Fibroblast of skin of abdomen (primary cell): ENCODE results near the gene STK10.
"Not testable (repeated sequence)": the region's sequence is repeated elsewhere in the genome, so short reads cannot be mapped to it uniquely, and the experiment has no call there.

Experiments used
- DNase-seq: peaks from one replicate; pipeline ENCODE4 v3.0.0-alpha.2; 2013

STK10 gene

DNA sequence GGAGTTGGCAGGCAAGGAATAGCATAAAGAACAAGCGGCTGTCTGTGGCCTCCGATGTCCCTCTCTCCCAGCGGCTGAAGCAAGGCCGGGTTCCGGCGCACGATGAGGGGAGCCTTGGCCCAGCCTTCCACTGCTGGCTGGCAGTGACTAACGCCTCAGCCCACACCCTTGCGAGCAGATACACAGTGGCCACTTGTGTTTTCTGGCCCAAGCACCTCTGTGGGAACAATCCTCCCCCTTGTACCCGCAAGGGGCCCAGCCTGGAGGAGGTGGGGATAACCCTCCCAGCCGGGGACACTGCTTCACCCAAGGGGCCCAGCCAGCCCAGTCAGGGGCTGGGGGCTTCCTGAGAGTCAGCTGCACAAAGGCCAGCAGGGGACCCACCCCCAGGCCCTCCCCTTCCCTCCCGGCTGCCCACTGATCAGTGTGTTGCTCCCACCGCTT, 23.2 kb downstream of the STK10 start:
- no peak for DNase-seq

DNA sequence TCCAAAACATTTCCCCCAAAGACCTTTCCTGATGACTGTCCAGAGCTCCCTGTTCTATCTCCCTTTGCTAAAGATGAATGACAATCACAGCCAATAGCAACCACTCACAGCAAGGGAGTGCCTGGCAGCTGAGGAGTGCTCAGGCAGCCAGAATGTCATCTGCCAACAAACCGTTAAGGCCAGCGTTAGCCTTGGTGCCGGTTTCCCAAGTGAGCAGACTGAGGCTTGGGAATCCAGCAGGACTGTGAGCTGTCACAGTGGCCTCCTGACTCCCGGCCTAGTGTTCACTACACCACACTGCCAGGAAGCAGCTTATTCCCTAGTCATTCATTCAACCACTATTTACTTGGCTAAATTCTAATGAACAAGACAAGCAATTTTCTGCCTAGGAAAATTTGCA, 24.7 kb downstream of the STK10 start:
- DNase-seq = no peak

DNA sequence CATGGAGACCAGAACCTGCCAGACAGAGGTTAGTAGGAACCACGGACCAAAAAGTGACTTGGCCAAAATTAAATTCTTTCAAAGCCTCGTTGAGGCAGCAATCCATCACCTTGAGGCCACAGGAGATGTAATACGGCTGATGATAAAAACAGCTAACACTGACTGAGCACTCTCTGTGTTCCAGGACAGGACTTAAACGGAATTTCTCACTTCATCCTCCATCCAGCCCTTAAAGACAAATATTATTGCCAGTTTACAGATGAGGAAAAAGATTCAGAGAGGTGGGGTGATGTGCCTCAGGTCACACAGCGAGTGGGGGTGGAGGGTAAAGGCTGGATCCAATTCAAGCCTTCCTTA, 25.1 kb downstream of the STK10 start:
- no peak for DNase-seq

DNA sequence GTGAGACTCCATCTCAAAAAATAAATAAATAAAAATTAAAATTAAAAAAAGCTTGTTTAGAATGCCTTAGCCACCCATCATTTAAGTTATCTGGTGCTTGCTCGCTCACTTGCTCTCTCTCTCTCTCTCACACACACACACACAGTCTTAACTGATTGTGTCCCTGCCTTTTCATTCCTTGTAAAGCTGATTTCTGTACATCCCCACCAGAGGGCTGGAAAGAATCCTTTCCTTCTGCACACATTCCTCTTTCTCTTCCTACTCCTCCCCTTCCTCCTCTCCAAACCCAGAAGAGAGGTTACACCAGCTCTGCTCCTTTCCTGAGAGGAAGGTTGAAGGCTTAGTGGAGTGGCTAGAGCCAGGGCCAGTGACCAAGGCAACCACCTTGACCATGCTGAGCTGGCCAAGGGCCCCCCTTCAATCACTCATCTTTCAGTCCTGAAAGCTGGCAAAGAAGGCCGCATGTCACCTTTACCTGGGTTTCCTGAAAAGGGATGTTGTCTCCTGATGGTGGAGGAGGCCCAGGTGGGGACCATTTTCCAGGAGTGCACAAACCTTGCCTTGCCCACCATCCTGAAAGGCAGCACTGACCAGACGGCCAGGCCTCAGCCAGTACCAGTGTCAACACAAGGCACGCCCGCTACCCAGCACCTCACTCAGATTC, 25.6 kb downstream of the STK10 start:
- DNase-seq = peak; percentile 39

DNA sequence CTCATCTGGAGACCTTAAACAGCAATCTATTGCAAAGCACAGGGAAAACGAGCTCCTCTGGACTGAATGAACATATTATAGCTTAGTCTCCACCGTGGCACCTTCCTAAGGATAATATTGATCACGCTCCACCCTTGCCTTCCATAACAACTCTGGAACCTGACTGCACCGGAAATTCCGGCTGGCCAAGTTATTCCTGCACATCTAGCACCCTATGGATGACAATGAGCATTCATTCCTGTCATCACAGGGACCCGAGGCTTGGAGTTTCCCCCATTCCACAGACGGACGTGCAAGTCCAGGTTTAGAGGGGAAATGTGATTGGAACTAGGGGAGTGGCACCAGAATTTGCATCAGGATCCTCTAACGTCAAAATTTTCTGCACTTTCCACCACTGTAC, 27.5 kb downstream of the STK10 start:
- DNase-seq = no peak

DNA sequence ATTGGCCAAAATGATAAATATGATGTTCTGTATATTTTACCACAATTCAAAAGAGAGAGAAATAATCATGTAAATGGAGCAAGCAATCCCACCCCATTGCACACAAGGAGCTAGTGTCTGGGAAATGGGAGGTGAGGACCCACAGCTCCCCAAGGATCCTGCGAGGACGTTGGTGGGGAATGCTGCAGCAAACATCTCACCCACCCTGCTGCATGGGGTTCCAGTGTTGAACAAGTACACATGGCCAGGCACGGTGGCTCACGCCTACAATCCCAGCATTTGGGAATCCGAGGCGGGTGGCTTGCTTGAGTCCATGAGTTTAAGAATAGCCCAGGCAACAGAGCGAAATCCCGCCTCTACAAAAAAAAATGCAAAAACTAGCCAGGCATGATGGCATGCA, 29.0 kb downstream of the STK10 start:
- DNase-seq = no peak

DNA sequence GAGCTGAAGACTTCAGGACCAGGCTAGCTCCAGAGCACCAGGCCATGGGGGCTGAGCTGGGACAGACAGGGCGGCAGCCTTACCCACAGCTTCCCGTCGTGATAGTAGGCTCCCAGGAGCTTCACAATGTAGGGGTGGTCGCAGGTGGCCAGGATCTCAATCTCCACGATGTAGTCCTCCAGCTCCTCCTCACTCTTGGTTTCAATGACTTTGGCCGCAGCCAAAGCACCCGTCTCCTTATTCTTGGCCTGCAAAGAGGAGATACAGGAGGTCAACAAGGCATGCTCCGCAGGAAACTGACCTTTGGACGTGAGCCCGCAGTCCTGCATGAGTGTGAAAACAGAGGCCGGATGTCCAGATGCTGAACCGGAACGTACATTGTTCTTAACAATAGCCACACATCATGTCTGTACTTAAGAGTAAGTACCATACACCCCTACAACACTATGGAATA, 31.5 kb downstream of the STK10 start:
- no peak for DNase-seq

DNA sequence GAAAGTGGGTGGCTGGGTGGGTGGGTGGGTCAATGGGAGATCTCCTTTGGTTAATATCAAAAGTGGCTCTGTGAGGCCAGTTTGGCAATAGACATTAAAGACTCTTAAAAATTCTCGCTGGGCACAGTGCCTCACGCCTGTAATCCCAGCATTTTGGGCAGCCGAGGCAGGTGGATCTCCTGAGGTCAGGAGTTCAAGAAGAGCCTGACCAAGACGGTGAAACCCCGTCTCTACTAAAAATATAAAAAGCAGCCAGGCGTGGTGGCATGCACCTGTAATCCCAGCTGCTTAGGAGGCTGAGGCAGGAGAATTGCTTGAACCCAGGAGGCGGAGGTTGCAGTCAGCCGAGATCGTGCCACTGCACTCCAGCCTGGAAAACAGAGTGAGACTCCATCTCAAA, 32.9 kb downstream of the STK10 start:
- DNase-seq = not testable (repeated sequence)

DNA sequence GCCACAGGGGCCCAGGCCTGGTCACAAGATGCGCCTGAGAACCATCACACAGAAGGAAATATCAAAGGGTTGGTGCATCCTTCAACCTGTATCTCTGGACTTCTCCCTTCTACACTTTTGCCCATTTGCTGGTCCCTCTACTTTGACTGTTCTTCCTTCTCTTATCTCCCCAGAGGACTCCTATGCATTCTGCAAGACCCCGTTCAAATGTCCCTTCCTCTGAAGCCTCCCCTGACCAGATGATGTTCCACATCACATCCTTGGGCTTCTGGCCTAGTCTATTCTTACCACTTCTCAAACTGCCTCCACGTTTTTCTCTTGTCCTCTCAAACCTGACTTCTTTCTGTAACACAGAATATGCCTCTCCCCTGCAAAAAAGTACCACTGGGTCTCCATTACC, 34.3 kb downstream of the STK10 start:
- no peak for DNase-seq

DNA sequence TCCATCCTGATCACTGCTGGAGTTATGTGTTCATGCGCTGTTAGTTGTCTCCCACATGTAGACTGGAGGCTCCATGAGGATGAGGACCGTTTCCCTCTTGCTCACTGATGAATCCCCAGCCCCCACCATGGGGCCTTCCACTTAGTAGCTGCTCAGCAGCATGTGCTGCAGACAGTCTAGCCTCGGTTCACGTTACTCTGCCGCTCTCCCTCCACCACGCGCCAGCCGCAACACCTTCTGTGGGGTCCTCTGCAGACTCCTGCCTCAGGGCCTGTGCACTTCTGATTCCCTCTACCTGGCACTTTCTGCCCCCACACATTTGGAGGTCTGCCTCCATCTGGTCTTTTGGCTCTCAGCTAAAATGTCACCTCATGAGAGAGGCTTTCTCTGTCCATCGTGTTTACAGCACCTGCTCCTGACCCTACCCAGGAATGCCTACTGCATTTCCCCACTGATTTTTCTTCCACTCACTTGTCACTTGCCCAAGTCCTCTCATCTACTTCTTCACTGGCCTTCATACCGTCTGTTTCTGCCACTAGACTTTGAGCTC, 36.3 kb downstream of the STK10 start:
- DNase-seq = no peak

DNA sequence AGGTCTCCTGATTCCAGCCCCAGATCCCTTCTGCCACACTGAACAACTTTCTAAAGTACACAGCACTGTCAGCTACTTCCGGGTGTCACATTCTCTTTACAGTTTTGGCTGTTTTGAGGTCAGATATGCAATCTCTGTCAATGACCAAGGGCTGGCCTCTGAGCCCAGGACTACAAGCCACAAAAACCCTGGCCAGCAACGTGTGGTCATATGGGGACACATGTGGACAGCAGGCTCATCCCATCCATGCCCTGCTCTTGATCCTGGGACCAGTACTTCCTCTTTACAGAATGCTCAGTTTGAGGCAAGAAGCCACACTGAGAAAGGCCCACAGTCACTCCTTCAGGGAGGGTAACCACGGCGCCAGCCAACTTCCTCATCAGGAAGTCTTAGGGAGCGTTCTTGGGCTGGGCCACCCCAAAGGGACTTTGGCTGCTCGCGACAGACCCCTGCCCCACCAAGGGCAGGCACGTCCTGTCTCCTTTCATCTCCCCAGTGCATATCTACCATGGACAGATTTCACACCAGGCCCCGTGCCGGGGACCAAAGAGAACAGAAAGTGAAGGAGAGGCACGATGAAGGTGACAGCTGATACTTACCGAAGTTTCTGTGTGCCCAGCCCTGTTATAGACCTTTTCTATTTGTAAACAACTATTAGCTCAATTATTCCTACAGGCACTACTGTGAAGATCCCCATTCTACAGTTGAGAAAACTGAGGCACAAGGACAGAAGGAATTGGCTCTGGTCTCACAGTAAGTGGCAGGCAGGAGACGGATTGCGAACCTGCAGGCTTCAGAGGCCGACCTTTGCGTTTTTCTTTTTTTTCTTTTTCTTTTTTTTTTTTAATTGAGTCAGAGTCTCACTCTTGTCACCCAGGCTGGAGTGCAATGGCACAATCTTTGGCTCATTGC, 37.3 kb downstream of the STK10 start:
- DNase-seq = no peak

DNA sequence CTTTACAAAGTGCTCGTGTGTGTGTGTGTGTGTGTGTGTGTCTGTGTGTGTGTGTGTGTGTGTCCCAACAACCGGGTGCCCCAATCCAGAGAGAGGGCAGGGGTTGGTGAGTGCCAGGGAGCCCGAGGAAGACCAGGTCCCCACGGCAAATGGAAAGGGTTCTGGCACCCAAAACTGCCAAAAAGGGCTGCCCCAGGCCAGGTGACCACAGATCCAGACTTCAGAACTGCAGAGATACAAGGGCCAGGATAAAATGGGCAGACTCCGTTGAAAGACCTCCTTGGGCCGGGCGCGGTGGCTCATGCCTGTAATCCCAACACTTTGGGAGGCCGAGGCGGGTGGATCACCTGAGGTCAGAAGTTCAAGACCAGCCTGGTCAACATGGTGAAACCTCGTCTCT, 38.5 kb downstream of the STK10 start:
- not testable (repeated sequence) for DNase-seq

DNA sequence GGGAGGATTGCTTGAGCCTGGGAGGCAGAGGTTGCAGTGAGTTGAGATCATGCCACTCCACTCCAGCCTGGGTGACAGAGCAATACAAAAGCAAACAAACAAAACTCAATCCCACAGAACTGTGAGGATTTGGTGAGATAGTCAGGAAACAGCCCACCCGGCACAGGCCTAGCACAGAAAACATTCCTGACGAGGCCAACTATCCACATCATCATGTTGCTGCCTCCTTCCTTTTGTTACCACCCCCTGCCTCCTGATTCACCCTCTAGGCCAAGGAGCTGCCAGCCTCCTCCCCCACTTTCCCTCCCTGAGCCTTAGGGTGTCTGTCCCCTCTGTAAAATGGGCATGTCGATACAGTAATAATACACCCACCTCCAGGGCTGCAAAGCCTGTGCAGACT, 39.0 kb downstream of the STK10 start:
- peak; percentile 64 for DNase-seq

DNA sequence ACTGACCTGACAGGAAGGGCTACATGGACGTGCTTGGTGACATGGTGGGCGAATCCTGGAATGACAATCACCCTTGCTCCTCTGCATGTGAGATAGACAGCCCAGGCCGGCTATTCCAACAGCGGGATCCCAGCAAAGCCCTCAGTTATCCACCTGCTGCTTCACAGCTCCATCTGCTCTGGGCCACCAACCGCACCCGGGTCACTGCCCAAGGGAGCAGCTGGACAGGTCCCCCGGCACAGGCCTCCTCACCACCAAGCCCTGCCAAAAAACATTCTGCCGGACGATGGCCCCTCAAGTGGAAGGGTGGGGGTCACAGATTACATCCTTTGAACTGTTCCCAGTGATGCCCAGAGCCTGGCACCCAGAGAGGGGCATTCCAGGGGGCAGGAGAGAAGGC, 39.6 kb downstream of the STK10 start:
- no peak for DNase-seq

DNA sequence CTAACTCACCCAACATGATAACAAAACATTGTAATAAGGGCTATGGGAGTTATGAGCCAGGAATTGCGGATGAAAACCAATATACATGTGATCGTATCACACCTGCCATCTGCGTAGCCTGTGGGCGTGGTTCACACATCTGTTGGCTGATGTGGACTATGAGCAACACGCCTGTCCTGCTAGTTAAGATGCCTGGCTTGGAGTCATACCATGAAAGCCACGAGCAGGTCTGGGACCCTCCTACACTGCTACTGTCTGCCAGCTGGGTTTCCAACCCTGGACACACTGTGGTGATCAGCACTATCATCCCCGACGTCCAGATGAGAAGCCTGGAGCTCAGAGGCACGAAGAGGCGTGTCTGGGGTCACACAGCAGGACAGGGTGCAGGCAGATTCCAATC, 40.2 kb downstream of the STK10 start:
- DNase-seq = no peak

DNA sequence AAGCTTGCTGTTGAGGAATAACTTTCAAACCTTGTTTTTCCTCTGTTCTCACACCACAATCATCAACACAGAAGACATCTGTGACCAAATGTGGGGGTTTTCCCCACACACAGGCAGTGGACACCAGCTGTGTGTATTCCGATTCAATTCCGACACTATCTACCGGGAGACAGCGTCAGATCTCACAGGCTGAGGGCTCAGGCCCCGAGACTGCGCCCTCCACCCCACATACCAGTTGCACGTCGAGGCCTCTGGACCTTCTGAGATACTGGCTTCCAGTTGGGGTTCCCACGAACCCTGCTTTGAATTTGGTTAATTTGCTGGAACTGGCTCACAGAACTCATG, 41.3 kb downstream of the STK10 start:
- no peak for DNase-seq

DNA sequence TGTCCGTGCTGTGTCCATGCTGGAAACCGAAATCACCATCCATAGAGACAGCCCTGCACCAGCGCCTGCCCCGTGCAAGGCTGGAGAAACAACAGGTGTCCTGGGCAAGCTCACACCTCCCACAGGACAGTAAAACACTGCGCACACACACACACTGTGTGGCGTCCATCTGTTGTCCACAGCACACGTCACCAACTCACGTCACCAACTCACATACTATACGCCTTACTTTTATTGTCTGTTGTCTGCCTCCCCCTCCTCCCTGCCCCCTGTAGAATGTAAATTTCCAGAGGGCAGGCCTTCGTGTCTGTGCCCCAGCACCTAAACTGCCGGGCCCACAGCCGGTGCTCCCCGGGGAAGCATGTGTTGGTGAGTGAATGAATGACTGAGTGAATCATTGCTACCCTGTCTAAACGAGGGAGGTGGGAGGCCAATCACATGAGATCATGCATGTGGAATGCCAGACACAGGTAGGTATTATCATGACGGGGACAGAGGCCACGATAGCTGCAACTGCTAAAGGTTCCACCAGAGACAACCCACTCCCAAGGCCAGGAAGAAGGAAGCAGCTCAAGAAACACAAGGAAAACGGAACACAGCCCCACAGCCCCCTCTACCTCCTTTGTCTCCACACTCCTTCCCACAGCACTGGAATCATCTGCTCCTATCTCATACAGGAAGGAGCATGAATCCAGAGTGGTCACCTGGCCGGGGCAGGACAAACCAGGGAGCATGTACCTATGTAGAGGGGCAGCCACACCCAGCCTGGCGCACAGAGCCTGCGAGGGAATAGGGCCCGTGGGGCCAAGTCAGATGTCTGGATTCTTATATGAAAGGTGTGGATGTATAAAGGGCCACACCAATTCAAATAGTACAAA, 41.9 kb downstream of the STK10 start:
- DNase-seq = no peak

DNA sequence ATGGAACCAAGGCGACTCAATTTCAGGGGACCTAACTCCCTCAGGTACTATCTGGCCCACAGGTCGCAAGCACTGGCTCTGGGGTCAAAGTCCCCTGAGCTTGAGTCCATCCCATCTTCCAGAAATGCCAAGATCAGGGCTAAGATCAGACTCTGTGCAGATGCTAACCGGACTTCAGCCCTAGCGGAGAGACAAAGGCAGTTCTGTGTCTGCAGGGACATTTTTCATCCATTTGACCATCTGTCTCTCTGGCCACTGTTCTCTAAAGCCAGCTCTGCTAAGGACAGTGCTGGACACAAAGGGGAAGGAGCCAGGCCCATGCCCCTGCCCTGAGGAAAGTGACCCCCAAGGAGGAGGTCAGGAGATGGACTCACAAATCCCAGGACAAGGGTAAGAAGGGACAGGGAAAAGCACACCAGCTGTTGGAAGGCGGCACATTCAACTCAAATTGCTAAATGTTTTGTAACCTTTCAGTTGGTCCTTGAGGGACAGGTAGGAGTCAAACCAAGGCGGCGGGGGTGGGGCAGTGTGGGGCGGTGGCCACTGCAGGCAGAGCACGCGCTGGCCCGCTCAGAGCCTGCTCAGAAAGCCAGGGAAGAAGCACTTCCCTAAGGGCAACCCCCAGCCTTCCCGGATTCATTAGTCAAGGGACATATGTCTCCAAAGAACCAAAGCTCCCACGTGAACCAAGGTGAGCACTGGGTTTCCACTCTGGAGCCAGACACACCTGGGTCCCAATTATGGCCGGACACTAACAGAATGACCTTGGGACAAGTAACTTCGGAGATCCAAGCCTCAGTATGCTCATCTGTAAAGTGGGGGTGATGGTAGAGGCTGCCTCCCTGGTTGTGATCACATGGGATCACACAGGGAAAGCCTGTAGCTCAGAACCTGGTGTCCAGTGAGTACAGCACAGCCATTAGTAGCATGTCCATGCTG, 42.8 kb downstream of the STK10 start:
- no peak for DNase-seq

DNA sequence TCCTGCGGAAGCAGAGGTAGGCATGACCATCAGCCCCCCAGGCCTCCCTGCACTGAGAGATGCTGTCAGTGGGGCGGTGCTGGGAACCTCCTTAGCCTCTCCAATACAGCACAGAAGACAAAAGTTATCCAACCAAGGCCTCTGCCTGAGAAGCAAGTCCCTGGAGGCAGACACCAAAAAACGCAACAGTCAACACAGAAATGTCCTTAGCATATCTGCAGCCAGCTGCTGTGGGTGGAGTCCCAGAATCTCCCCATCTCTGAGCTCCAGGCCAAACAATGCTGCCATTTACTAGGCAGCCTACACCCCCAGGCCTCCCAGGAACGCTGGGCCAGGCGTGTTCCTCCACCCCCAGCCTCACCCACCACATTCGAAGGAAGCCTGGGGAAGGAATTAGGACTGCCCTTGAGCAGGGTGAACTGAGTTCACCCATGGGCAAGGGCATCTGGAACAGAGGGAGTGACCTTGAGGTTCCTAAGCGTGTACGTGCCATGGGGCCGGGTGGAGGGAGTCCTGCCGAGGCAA, 43.7 kb downstream of the STK10 start:
- DNase-seq = no peak

DNA sequence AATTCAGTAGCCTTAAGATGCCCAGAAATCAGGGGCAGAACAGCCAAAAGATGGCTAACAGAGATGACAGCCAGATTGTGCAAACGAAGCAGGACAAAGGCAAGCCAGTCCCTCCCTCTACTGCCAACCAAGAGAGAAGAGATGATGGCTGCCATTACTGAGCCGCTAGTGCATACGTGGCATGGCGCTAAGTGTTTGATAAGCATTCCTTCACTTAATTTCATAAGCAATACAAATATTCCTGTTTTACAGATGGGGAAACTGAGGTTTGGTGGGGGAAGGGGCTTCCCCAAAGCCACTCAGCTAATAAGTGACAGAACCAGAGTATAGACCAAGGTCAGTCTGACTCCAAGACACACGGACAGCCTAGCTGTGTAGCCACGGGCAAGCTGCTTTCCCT, 44.1 kb downstream of the STK10 start:
- no peak for DNase-seq

DNA sequence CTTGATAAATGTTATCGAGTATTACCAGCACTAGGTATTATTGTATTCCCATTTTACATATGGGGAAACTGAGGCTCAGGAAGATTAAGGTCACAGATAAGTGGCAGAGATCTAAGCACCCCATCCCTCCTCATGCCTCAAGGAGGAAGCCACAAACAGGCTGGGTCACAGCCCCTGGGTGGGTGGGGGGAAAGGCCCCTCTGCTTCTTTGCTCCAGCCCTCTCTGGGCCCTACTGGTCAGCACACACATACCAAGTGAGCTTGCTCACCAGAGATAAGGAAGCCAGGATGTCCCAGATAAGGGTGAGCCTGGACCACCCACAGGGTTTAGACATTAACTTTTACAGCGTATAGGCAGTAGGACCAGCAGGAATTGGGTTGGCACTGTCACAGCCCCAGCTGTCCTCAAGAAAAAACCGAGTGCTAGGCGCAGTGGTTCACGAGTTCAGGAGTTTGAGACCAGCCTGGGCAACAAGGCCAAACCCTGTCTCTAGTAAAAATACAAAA, 45.3 kb downstream of the STK10 start:
- DNase-seq = no peak
